ENCODE results near the gene RETREG2.
"Not testable (repeated sequence)": the region's sequence is repeated elsewhere in the genome, so short reads cannot be mapped to it uniquely, and the experiment has no call there.

DNA sequence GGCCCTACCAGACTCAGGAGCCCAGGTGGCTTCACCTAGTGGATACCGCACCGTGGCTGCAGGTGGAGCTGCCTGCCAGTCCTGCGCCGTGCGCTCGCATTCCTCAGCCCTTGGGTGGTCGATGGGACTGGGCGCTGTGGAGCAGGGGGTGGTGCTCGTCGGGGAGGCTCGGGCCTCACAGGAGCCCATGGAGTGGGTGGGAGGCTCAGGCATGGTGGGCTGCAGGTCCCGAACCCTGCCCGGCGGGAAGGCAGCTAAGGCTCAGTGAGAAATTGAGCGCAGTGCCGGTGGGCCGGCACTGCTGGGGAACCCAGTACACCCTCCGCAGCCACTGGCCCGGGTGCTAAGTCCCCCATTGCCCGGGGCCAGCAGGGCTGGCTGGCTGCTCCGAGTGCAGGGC lies 23.3 kb downstream of the RETREG2 start:
- TF ChIP-seq, protein P1, sequence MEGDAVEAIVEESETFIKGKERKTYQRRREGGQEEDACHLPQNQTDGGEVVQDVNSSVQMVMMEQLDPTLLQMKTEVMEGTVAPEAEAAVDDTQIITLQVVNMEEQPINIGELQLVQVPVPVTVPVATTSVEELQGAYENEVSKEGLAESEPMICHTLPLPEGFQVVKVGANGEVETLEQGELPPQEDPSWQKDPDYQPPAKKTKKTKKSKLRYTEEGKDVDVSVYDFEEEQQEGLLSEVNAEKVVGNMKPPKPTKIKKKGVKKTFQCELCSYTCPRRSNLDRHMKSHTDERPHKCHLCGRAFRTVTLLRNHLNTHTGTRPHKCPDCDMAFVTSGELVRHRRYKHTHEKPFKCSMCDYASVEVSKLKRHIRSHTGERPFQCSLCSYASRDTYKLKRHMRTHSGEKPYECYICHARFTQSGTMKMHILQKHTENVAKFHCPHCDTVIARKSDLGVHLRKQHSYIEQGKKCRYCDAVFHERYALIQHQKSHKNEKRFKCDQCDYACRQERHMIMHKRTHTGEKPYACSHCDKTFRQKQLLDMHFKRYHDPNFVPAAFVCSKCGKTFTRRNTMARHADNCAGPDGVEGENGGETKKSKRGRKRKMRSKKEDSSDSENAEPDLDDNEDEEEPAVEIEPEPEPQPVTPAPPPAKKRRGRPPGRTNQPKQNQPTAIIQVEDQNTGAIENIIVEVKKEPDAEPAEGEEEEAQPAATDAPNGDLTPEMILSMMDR (IDR thresholded peaks at IDR 0.05; ENCODE audit: low read depth, low read length, missing input control) = not testable (repeated sequence)
- TF ChIP-seq, protein P2, sequence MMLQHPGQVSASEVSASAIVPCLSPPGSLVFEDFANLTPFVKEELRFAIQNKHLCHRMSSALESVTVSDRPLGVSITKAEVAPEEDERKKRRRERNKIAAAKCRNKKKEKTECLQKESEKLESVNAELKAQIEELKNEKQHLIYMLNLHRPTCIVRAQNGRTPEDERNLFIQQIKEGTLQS (IDR thresholded peaks at IDR 0.05) = not testable (repeated sequence)
- TF ChIP-seq, protein P3, sequence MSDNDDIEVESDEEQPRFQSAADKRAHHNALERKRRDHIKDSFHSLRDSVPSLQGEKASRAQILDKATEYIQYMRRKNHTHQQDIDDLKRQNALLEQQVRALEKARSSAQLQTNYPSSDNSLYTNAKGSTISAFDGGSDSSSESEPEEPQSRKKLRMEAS (IDR thresholded peaks at IDR 0.05) = not testable (repeated sequence)
- TF ChIP-seq, protein P4, sequence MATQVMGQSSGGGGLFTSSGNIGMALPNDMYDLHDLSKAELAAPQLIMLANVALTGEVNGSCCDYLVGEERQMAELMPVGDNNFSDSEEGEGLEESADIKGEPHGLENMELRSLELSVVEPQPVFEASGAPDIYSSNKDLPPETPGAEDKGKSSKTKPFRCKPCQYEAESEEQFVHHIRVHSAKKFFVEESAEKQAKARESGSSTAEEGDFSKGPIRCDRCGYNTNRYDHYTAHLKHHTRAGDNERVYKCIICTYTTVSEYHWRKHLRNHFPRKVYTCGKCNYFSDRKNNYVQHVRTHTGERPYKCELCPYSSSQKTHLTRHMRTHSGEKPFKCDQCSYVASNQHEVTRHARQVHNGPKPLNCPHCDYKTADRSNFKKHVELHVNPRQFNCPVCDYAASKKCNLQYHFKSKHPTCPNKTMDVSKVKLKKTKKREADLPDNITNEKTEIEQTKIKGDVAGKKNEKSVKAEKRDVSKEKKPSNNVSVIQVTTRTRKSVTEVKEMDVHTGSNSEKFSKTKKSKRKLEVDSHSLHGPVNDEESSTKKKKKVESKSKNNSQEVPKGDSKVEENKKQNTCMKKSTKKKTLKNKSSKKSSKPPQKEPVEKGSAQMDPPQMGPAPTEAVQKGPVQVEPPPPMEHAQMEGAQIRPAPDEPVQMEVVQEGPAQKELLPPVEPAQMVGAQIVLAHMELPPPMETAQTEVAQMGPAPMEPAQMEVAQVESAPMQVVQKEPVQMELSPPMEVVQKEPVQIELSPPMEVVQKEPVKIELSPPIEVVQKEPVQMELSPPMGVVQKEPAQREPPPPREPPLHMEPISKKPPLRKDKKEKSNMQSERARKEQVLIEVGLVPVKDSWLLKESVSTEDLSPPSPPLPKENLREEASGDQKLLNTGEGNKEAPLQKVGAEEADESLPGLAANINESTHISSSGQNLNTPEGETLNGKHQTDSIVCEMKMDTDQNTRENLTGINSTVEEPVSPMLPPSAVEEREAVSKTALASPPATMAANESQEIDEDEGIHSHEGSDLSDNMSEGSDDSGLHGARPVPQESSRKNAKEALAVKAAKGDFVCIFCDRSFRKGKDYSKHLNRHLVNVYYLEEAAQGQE (IDR thresholded peaks at IDR 0.05) = not testable (repeated sequence)
- TF ChIP-seq GABPA (IDR thresholded peaks at IDR 0.05 in 1 of 2, conservative IDR thresholded peaks at IDR 0.05 in 1 of 2); EGR1 (IDR thresholded peaks at IDR 0.05; ENCODE audit: low read depth in 2 of 2); SP1 (IDR thresholded peaks at IDR 0.05): not testable (repeated sequence)
